ENCODE data around the gene MS4A10. TPM values are rescaled to one million over a fixed set of nuclear protein-coding genes. Genes with fewer than 3 reads are reported as not detected.
"Not testable (repeated sequence)": the region's sequence is repeated elsewhere in the genome, so short reads cannot be mapped to it uniquely, and the experiment has no call there.

The MS4A10 gene
- total RNA-seq, 1 donor from 2014 or later = not detected

DNA sequence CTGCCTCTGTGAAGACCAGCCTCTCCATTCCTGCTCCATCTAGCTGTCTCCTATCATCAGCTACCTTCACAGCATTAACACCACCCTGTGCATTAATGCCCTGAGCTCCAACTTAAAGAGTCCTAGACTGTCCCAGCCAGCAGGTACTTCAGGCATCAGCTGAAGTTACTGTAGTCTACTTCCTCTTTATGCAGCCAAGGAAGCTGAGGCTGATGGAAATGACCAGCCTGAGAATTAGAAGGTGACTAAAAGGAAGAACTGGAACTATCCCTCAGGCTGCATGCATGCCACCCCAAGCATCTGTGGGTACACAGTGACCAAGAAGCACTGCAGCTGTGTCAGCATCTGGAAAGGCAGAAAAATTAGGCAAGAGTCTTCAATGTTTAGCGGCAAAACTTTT is 28.2 kb downstream of the MS4A10 start:
- DNase-seq (ENCODE audit: low spot score) = no peak
- intact Hi-C loops (cut with DNase I) = no loop called here

- no peak for DNase-seq (ENCODE audit: low spot score)
- intact Hi-C loops (cut with DNase I) = no loop called here
These were observed 29.0 kb downstream of the MS4A10 start for GRCh38 chr11:60814112-60814511.

DNA sequence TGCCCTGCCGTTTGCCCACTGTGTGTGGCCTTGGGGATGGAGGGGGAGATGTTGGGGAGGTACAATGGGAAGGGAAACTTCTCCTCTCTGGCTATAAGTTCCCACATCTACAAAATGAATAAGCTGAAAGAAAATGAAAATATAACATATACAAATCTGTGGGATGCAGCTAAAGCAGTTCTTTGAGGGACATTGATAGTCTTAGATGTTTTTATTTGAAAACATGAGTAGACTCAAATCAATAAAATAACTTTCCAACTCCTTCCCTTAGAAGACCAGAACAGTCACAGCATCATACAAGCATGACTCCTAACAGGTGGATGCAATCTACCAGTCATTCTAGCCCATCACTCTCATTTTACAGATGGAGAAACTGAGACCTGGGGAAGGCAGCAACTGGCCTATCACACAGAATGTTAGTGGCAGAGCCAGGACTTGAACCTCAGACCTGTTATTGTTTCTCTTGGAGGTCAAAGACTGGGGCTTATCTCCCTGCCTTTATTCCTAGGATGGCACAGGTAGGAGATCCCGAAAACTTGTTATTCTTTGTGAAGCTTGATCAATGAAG is 31.5 kb downstream of the MS4A10 start:
- intact Hi-C loops (cut with DNase I) = no loop called here
- no peak for DNase-seq (ENCODE audit: low spot score)

DNA sequence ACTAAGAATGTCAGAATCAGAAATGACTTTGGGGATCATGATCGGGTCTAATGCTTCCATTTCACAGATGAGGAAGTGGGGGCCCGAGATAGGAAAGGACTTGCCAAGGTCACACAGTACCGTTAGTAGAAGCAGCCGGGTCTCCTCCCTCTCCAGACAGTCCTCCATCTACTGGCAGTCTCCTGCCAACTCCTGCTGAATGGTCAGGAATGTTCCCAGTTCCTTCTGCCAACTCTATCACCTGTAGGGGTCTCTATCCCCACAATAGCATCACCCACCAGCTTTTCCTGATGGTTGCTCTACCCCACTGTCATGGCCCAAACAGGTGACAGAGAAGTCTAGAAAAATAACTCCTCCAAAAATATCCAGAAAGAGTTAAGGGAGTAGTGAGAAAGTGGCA is 32.9 kb downstream of the MS4A10 start:
- intact Hi-C loops (cut with DNase I) = no loop called here
- DNase-seq (ENCODE audit: low spot score) = no peak

GRCh38 chr11:60821827-60822599 is 36.9 kb downstream of the MS4A10 start:
- DNase-seq (ENCODE audit: low spot score) = no peak
- intact Hi-C loops (cut with DNase I) = no loop called here

DNA sequence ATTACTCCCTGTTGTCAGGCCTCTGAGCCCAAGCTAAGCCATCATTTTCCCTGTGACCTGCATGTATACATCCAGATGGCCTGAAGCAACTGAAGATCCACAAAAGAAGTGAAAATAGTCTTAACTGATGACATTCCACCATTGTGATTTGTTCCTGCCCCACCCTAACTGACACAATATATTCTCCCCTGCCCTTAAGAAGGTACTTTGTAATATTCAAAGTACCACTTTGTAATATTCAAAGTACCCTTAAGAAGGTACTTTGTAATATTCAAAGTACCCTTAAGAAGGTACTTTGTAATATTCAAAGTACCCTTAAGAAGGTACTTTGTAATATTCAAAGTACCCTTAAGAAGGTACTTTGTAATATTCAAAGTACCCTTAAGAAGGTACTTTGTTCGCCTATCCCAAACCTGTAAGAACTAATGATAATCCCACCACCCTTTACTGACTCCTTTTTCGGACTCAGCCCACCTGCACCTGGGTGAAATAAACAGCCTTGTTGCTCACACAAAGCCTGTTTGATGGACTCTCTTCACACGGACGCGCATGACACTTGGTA is 38.7 kb downstream of the MS4A10 start:
- intact Hi-C loops (cut with DNase I); DNase-seq (ENCODE audit: low spot score): not testable (repeated sequence)

- intact Hi-C loops (cut with DNase I) = loop anchor here (5.0 kb wide), 1 partner anchor 48 kb away; no protein-coding TSS in a partner anchor
- no peak for DNase-seq (ENCODE audit: low spot score)
These were observed 40.0 kb downstream of the MS4A10 start for GRCh38 chr11:60825118-60825517.

GRCh38 chr11:60825790-60826189 is 40.7 kb downstream of the MS4A10 start:
- intact Hi-C loops (cut with DNase I) = loop anchor here (5.0 kb wide), 1 partner anchor 48 kb away; no protein-coding TSS in a partner anchor
- DNase-seq (ENCODE audit: low spot score) = no peak

GRCh38 chr11:60830478-60831142 is 45.5 kb downstream of the MS4A10 start:
- intact Hi-C loops (cut with DNase I) = loop anchor here (2.0 to 5.0 kb wide), 3 partner anchors 56 to 302 kb away; no protein-coding TSS in a partner anchor
- DNase-seq (ENCODE audit: low spot score) = no peak

DNA sequence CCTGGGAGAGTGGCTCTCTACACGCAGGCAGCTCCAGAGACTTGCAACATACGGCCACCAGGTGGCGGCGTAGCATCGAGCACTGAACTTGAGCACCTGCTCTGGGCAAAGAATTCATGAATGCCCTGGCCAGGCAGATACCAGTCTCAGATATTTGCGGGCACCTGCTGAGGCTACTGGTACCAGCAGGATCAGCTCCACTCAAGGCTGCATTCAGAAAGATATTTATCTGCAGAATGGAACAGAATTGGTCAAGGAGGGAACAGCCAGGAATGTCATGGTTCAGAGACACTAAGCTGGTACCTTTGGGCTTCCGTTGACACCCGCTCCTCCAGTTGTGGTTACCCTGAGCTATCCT is 46.0 kb downstream of the MS4A10 start:
- DNase-seq (ENCODE audit: low spot score) = peak; percentile 91
- intact Hi-C loops (cut with DNase I) = loop anchor here (2.0 to 5.0 kb wide), 3 partner anchors 56 to 301 kb away; no protein-coding TSS in a partner anchor

- intact Hi-C loops (cut with DNase I) = loop anchor here (2.0 to 5.0 kb wide), 3 partner anchors 55 to 301 kb away; no protein-coding TSS in a partner anchor
- DNase-seq (ENCODE audit: low spot score) = no peak
These were observed 46.5 kb downstream of the MS4A10 start for GRCh38 chr11:60831501-60832079.

DNA sequence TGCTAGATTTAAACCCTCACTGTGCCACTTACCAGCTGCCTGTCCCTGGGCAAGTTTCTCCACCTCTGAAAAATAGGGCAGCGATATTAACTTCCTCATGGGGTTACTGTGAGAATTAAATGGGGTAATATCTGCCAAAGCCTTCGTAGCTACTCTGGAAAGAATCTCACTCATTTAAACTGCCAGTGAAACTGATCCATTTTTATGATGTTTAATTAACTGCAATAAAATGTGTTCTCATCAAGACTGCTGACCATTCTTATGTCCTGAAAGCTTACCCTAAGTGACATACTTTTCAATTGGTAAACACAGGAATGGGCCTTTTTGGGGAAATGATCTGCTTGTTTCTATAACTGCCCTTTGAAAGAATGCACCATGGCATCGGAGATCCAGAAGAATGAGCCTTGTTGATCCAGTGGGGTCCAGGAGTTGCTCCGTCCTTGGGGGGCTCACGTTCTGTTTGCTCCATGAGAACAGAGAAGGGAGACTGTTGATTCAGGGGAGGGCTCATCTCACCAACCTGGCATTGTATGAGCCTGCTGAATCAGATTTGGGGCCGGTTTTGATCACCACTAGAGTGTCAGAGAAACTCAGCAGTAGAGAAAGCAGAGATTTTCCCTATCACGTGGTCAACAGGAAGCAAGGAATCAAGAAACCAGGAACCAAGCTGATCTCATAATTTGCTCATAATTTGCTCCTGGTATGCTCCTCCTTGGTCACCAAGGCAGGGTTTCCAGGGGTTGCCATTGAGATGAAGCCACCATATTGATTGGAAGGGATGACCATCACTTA is 49.8 kb downstream of the MS4A10 start:
- intact Hi-C loops (cut with DNase I) = loop anchor here (5.0 kb wide), 1 partner anchor 297 kb away; no protein-coding TSS in a partner anchor
- no peak for DNase-seq (ENCODE audit: low spot score)

- intact Hi-C loops (cut with DNase I) = no loop called here
- DNase-seq (ENCODE audit: low spot score) = no peak
These were observed 50.4 kb downstream of the MS4A10 start for GRCh38 chr11:60835534-60835846.

DNA sequence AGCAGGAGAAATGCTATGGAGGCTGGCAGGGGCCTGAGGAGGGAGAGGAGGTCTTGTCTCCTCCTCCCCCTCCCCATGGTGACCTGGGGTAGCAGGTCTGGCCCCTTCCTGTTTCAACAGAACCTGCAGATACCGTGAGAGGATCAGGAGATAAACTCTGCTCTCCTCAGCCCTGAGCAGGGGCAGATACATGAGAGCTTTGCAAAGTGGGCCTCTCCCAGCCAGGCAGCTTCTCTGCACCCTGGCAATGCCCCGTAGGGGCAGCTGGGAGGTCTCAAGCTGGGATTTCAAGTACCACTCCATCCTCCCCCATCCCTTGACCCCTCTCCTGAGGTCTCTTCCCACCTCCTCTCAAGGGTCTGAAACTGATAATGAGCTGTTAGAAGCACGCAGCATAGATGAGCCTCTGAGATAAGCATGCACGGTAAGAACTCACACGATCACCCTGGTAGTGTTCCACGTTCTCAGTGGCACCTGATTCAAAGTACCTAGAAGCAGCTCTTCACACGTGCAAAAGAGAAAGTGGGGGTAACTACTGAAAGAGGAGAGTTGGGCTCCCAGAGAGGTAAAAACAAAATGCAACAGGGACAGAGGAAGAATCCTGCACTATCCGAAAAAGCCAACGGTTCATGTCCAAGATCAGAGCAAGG is 51.9 kb downstream of the MS4A10 start:
- DNase-seq (ENCODE audit: low spot score) = no peak
- intact Hi-C loops (cut with DNase I) = no loop called here

DNA sequence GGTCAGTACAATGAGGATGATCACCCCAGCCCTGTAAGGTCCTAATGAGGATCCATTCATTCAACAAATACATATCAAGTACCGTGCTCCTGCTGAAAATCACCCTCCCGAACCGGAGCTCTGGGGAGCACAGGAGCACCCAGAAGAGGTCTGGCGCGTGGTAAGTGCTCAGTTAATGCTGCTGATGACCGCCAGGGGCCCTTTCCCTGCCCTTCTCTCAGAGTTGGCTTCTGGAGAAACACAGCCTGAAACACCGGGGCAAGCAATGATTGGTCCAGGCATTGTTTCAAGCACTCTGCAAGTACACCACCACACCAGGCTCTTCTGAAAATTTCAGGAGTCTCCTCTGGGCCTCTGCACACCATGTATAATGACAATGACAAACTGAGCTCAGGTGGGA is 53.0 kb downstream of the MS4A10 start:
- intact Hi-C loops (cut with DNase I) = no loop called here
- no peak for DNase-seq (ENCODE audit: low spot score)

- intact Hi-C loops (cut with DNase I) = loop anchor here (5.0 to 10.0 kb wide), 2 partner anchors 67 to 324 kb away; partner anchors contain the start of genes PRPF19 and VPS37C
These were observed 55.6 kb downstream of the MS4A10 start for GRCh38 chr11:60840470-60841430.

More at GRCh38 chr11:60840470-60841430, 55.6 kb downstream of the MS4A10 start:
- DNase-seq (ENCODE audit: low spot score) = no peak

Data from cardiac septum (tissue), 1 donor.